ENCODE measurements around the gene CHCHD6.

GRCh38 chr3:126883241-126883640 lies 179.2 kb downstream of the CHCHD6 start:
- TF ChIP-seq CTCF (conservative IDR thresholded peaks at IDR 0.05; ENCODE audit: low read depth, low read length) (no peak), EZH2 (IDR thresholded peaks at IDR 0.05; ENCODE audit: low read length, unreplicated experiment) (no peak)

Data from PC-3 (cell line).